Neural progenitor cell (in vitro differentiated cells): ENCODE measurements around the gene BEST3.

ENCODE experiments used
- EZH2 ChIP-seq: fragments of 200-600 bp; sonication (generic); IDR thresholded peaks from 2 replicates; pipeline ENCODE4 v1.6.1; 2017; ENCODE audit warnings: antibody characterized with exemption, mild to moderate bottlenecking, moderate library complexity
- TF ChIP-seq, protein P1 (sequence below): fragments of 200-600 bp; sonication (generic); IDR thresholded peaks from 2 replicates; pipeline ENCODE4 v1.5.1; 2017; ENCODE audit warnings: antibody characterized with exemption, mild to moderate bottlenecking

DNA sequence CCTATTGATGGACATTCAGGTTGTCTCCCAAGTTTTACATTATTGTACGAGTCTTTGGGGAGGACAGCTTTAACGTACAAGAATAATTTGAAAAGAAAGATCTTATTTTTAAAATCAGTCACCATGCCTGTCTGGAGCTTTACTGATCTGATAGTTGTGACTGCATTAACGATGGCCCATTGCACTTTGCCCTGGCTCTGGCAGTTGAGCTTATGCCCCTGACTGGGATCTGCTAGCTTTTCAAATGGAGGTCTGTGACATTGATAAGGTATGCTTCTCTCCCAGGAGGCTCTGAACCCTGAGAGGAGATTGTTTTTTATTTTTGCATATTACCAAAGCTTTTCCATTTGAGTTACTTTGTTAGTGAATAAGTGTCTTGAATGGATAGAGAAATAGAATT lies 21.6 kb upstream of the BEST3 start:
- TF ChIP-seq, protein P1, sequence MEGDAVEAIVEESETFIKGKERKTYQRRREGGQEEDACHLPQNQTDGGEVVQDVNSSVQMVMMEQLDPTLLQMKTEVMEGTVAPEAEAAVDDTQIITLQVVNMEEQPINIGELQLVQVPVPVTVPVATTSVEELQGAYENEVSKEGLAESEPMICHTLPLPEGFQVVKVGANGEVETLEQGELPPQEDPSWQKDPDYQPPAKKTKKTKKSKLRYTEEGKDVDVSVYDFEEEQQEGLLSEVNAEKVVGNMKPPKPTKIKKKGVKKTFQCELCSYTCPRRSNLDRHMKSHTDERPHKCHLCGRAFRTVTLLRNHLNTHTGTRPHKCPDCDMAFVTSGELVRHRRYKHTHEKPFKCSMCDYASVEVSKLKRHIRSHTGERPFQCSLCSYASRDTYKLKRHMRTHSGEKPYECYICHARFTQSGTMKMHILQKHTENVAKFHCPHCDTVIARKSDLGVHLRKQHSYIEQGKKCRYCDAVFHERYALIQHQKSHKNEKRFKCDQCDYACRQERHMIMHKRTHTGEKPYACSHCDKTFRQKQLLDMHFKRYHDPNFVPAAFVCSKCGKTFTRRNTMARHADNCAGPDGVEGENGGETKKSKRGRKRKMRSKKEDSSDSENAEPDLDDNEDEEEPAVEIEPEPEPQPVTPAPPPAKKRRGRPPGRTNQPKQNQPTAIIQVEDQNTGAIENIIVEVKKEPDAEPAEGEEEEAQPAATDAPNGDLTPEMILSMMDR, result no peak
- TF ChIP-seq EZH2, result no peak
